ENCODE measurements around the gene CSMD2.

Gene CSMD2

GRCh38 chr1:33792651-33793050 lies 372.4 kb downstream of the CSMD2 start:
- DNase-seq, result no peak

DNA sequence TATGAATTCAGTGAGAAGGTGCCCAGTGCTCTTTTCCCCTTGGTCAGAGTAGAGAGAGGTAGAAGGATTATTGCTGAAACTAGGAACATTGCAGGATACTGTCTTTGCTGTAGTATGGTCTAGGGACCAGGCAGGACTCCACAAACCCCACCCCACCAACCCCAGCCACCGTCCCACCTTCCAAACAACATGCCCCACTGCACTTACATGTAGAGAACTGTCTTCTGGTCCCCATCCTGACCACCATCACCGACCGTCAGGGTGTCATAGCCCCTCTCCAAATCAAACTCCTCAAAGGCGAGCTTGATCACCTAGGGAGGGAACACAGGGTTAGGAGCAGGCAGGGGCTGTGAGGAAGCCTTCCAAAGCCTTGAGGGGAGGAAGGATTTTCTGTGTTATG lies 372.8 kb downstream of the CSMD2 start:
- no peak for DNase-seq

GRCh38 chr1:33791251-33791650 lies 373.8 kb downstream of the CSMD2 start:
- DNase-seq, result no peak

DNA sequence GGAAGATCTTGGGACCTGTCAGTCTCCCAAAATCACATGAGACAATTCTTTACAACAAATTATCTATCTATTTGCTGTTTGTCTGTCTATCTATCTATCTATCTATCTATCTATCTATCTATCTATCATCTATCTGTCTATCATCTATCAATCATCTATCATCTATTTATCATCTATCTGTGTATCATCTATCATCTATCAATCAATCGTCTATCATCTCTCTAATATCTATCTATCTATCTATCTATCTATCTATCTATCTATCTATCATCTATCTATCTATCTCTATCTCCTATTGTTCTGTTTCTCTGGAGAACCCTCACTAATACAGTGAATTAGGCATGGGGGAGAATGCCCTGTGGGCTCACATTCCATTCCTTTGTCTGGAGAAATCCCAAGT lies 374.5 kb downstream of the CSMD2 start:
- DNase-seq, result no peak

- DNase-seq, result no peak
Measured at GRCh38 chr1:33784876-33785275, 380.2 kb downstream of the CSMD2 start.

DNA sequence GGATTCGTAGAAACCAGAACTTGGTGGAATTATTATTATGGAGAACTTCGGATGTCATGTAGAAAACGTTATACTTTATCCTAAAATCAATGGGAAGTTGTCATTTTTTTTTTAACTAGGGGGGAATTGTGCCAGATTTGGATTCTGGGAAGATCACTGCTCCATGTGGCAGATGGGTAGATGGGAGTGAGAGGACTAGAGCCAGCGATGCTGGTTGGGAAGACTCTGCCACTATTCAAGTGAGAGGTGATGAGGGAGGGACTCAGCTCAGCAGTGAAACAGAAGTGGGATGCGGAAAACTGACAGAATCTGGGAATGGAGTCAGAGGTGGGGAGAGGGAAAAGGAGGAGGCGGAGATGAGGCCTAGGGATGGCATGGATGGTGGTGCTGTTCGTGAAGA lies 382.3 kb downstream of the CSMD2 start:
- DNase-seq, result no peak

DNA sequence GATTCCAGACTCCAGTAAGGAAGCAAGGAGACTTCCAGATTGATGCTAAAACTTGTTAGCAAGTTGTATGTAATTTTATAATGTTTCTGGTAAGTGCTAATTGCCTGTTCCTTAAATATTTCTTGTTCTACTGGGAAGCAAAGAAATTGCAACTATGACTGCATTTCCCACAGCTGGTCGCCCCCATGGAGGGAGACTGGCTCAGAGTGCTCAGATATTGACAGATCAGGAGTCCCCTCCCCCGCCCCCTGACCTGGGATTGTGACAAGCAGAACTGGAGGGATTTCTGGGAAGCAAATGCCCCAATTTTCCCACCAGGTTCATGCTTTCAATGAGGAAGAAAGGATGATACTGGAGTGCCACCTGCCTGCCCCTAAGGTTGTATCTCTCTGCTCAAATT lies 383.4 kb downstream of the CSMD2 start:
- no peak for DNase-seq

GRCh38 chr1:33777337-33777736 lies 387.7 kb downstream of the CSMD2 start:
- DNase-seq, result no peak

GRCh38 chr1:33768821-33769220 lies 396.2 kb downstream of the CSMD2 start:
- no peak for DNase-seq

DNA sequence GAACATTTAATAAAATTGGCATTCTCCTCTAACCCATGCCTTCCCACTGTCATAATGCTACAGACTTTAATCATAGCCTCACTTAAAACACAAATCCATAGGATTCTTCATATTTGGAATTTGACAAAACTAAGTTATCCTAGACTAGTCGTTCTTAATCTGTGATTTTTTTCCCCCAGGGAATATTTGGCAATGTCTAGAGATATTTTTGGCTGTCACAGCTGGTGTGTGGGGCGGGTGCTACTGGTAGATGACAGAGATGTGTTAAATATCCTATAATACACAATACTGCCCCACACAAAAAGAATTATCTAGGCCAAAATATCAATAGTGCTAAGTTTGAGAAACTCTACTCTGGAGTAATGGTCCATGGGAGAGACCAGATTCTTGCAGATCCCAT lies 396.9 kb downstream of the CSMD2 start:
- no peak for DNase-seq

- DNase-seq, result no peak
Measured at GRCh38 chr1:33764149-33764548, 400.9 kb downstream of the CSMD2 start.

GRCh38 chr1:33763406-33763805 lies 401.6 kb downstream of the CSMD2 start:
- no peak for DNase-seq

DNA sequence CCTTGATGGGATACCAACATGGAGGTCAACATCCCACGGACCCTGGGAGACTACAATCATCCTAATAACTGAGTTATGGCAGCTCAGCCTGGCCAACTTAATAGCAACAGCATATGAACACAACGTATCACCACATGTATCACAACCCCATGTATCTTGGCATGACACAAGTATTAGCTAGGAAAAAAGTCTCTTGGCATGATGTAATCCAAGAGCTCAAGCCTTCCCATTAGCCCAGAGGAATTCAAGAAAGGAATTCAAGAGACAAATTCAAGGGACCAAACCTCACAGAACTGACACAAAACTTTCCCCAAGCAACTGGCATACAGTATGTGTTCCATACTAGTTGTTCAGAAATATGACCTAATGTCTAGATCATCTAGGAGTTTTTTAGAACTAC lies 402.1 kb downstream of the CSMD2 start:
- DNase-seq, result no peak

DNA sequence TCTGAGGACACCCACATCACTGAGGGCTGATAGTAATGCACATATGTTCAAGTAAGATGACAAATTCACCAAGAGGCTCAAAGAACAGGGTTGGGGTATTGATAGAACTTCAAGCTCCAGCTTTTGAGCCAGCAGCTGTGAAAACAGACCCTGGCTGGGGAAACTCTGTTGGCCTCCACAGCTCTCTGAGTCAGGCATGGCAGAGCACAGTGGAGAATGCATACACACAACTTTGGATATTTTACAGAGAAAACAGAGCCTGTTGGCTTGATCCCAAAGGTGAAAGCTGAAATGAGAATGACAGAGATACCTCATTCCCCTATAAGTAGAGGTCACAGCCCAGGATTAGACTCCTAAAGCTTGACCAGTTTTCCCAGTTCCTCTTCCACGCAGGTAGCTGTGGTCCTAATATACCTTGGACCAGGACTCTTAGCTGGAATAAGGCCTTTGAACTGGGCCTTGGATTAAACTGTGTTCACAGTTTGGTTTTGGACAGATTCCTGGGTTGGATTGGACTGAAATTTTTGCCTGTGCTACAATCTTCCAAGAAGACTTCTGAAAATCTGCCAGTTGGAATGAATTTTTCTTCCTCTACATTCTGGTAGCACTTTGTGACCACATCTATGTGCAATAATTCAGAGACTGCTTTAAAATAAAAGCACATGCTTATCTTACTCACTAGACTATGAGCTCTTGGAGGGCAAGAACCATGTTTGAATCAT lies 402.8 kb downstream of the CSMD2 start:
- DNase-seq, result no peak

DNA sequence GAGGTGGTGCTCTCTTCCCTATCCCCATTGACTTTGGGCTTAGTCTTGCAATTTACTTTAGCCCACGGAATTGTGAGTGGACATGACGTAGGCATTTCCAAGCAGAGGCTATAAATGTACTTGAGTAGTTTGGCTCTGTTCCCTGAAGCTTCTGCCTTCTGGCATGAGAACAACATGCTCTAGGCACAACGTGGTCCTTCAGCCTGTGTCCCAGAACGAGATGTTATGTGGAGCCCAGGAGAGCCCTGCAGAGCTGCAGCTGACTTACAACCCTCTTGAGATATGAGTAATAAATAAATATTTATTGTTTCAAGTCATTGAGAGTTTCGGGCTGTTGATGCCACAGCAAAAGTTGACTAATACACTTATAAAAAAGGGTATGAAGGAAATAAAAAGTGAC lies 406.3 kb downstream of the CSMD2 start:
- no peak for DNase-seq

GRCh38 chr1:33753087-33753856 lies 411.8 kb downstream of the CSMD2 start:
- DNase-seq, result no peak

- DNase-seq, result no peak
Measured at GRCh38 chr1:33745942-33746341, 419.1 kb downstream of the CSMD2 start.

DNA sequence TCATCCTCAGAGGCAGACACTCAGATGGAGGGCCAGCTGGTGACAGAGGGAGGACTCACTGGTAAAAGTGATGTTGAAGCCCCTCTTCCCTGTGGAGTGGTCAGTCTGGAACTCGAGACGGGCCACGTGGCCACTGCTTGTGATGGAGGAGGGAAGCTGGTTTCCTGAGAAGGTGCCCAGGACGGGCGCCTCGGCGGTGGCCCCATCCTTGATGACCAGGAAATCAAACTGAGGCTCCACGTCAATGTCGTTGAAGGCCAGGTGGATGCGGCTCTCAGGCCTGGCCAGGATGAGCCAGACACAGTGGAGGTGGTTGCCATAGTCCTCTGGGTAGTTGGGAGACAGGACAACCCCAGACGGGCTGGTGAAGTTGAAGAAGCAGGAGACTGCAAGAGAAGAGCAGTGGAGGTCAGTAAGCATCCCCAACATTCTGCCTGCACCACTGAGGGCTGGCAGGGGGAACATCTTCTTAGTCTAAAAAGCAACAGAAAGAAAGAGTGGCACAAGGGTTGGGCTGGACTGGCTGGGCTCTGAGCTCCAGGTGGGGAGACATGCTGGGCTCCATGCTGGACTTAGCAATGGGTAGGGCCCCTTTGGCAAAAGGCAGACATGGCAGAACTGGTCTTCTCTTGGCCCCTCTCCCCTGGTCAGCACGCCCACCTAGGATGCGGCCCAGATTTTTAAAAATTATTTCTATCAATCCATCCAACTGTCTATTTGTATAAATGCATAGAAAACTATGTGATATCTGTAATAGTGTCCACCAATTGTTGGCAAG lies 421.6 kb downstream of the CSMD2 start:
- DNase-seq, result no peak

- no peak for DNase-seq
Measured at GRCh38 chr1:33742663-33743062, 422.4 kb downstream of the CSMD2 start.

DNA sequence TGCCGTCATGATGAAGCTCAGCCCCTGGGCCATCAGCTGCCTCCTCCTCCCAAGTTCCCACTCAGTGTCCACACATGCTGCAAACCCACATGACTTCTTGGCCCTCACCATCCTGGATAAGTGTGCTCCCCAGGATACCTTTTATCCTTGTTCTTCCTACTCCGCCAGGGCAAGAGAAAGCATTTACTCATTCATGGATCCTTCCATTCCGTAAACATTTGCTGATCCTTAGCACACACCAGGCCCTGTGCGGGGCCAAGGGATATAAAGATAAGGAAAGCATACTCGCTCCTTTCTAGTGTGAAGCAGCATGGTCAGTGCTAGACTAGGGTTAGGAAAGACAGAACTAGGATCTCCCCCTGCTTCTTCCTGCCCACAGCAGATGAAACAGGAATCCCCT lies 423.3 kb downstream of the CSMD2 start:
- no peak for DNase-seq

DNA sequence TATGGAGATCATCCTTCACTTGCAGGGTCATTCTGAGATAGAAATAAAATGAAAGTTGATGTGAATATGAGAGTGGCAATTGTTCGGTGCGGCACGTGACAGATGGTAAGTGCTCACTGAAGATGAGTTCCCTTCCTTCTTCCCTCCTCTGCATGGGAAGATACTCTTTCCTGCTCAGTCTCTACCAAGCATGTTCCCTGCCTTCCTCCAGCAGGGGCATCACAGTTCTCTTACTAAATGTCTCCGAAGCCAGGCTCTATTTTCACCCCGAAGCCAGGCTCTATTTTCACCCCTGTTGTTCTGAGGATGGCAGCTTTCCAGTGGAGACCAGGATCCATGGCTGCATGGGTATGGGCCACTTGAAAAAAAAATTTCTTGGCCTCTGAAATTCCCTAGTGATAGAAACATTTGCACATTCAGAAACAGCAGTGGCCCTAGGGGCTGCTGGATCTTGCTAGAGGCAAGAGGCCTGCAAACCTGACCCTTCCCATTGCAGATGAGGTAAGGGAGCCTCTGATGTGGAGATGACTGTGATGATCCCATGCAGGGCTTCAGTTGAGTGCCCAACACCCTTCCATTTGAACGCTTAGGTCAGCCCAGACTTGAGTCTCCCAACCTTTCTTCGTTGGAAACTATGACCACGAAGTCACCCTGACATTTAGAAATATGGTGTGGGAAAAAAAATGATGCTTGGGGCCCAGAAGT lies 424.8 kb downstream of the CSMD2 start:
- no peak for DNase-seq

DNA sequence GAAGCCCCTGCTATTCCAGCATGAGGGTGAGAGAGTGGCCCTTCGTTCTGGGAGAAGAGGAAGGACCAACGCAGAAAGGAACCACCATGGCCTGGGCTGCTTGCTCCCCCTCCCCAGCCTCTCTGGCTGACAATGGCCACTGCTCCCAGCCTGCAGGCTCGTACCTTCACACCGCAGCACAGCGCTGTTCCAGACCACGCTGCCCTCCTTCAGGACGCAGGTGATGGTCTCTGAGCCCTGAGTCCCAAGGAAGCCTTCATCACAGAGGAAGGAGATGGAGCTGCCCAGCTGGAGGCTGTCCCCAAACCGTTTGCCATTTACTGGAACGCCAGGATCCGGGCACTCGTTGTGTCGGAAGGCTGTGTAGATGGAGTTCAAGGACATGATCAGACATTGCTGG lies 426.1 kb downstream of the CSMD2 start:
- DNase-seq, result no peak

- no peak for DNase-seq
Measured at GRCh38 chr1:33738536-33738935, 426.5 kb downstream of the CSMD2 start.
